ENCODE results near the gene SDHB. TPM values are rescaled to one million over a fixed set of nuclear protein-coding genes. Genes with fewer than 3 reads are reported as not detected.
A peak's percentile ranks its signal among the peaks of the same experiment; 100 is the strongest.

Gene SDHB
- polyA plus RNA-seq (2012; ENCODE audit: insufficient read depth, insufficient read length), result 316 TPM

- H3K4me3 ChIP-seq (ENCODE audit: low read length), result peak within 1 kb of the TSS; percentile 98
- DNase-seq (ENCODE audit: low read depth, low spot score), result peak; percentile 96
These were observed at the start of gene SDHB for GRCh38 chr1:17053685-17054410. Gene SDHB (minus strand): TSS chr1:17054032. CDS start chr1:17054019, 13 bp downstream.

GRCh38 chr1:17102232-17102631 lies 48.4 kb upstream of the SDHB start:
- DNase-seq (ENCODE audit: low read depth, low spot score), result no peak

GRCh38 chr1:17101261-17101660 lies 47.4 kb upstream of the SDHB start:
- no peak for DNase-seq (ENCODE audit: low read depth, low spot score)
- H3K4me3 ChIP-seq (ENCODE audit: low read length), result no peak overlapping the region

More at GRCh38 chr1:17102232-17102631, 48.4 kb upstream of the SDHB start:
- H3K4me3 ChIP-seq (ENCODE audit: low read length), result no peak overlapping the region

GRCh38 chr1:17099616-17100340 lies 45.9 kb upstream of the SDHB start:
- no peak for DNase-seq (ENCODE audit: low read depth, low spot score)
- H3K4me3 ChIP-seq (ENCODE audit: low read length), result no peak overlapping the region

GRCh38 chr1:17098446-17099317 lies 44.9 kb upstream of the SDHB start:
- H3K4me3 ChIP-seq (ENCODE audit: low read length), result no peak overlapping the region
- no peak for DNase-seq (ENCODE audit: low read depth, low spot score)

- no peak overlapping the region for H3K4me3 ChIP-seq (ENCODE audit: low read length)
- DNase-seq (ENCODE audit: low read depth, low spot score), result no peak
These were observed 44.0 kb upstream of the SDHB start for GRCh38 chr1:17097787-17098186.

- no peak for DNase-seq (ENCODE audit: low read depth, low spot score)
- H3K4me3 ChIP-seq (ENCODE audit: low read length), result no peak overlapping the region
These were observed 43.3 kb upstream of the SDHB start for GRCh38 chr1:17097147-17097546.

- no peak for DNase-seq (ENCODE audit: low read depth, low spot score)
- H3K4me3 ChIP-seq (ENCODE audit: low read length), result no peak overlapping the region
These were observed 42.8 kb upstream of the SDHB start for GRCh38 chr1:17096584-17096983.

GRCh38 chr1:17095141-17095540 lies 41.3 kb upstream of the SDHB start:
- no peak for DNase-seq (ENCODE audit: low read depth, low spot score)
- no peak overlapping the region for H3K4me3 ChIP-seq (ENCODE audit: low read length)

GRCh38 chr1:17094664-17095063 lies 40.8 kb upstream of the SDHB start:
- H3K4me3 ChIP-seq (ENCODE audit: low read length), result no peak overlapping the region
- DNase-seq (ENCODE audit: low read depth, low spot score), result no peak

GRCh38 chr1:17093822-17094393 lies 40.1 kb upstream of the SDHB start:
- H3K4me3 ChIP-seq (ENCODE audit: low read length), result no peak overlapping the region
- DNase-seq (ENCODE audit: low read depth, low spot score), result no peak

- DNase-seq (ENCODE audit: low read depth, low spot score), result no peak
- H3K4me3 ChIP-seq (ENCODE audit: low read length), result no peak overlapping the region
These were observed 37.4 kb upstream of the SDHB start for GRCh38 chr1:17091252-17091651.

- H3K4me3 ChIP-seq (ENCODE audit: low read length), result no peak overlapping the region
- DNase-seq (ENCODE audit: low read depth, low spot score), result no peak
These were observed 35.7 kb upstream of the SDHB start for GRCh38 chr1:17089506-17089905.

- no peak for DNase-seq (ENCODE audit: low read depth, low spot score)
- H3K4me3 ChIP-seq (ENCODE audit: low read length), result no peak overlapping the region
These were observed 32.9 kb upstream of the SDHB start for GRCh38 chr1:17086751-17087150.

GRCh38 chr1:17084787-17085186 lies 31.0 kb upstream of the SDHB start:
- DNase-seq (ENCODE audit: low read depth, low spot score), result no peak
- H3K4me3 ChIP-seq (ENCODE audit: low read length), result no peak overlapping the region

GRCh38 chr1:17082761-17083160 lies 28.9 kb upstream of the SDHB start:
- no peak for DNase-seq (ENCODE audit: low read depth, low spot score)
- no peak overlapping the region for H3K4me3 ChIP-seq (ENCODE audit: low read length)

- DNase-seq (ENCODE audit: low read depth, low spot score), result no peak
- H3K4me3 ChIP-seq (ENCODE audit: low read length), result no peak overlapping the region
These were observed 27.6 kb upstream of the SDHB start for GRCh38 chr1:17081439-17081838.

GRCh38 chr1:17080880-17081279 lies 27.0 kb upstream of the SDHB start:
- H3K4me3 ChIP-seq (ENCODE audit: low read length), result no peak overlapping the region
- no peak for DNase-seq (ENCODE audit: low read depth, low spot score)

- no peak overlapping the region for H3K4me3 ChIP-seq (ENCODE audit: low read length)
- no peak for DNase-seq (ENCODE audit: low read depth, low spot score)
These were observed 26.4 kb upstream of the SDHB start for GRCh38 chr1:17080085-17080759.

Measured in Jurkat, Clone E6-1 (cell line).